GM19023 (cell line): ENCODE results near the gene COL6A2.

ENCODE experiments used
- ATAC-seq: cut with Tn5 transposase; IDR thresholded peaks from one replicate; pipeline ENCODE4 v1.9.1; 2021; ENCODE audit warnings: mild to moderate bottlenecking, moderate library complexity; ENCODE audit not compliant: unreplicated experiment

The COL6A2 gene

DNA sequence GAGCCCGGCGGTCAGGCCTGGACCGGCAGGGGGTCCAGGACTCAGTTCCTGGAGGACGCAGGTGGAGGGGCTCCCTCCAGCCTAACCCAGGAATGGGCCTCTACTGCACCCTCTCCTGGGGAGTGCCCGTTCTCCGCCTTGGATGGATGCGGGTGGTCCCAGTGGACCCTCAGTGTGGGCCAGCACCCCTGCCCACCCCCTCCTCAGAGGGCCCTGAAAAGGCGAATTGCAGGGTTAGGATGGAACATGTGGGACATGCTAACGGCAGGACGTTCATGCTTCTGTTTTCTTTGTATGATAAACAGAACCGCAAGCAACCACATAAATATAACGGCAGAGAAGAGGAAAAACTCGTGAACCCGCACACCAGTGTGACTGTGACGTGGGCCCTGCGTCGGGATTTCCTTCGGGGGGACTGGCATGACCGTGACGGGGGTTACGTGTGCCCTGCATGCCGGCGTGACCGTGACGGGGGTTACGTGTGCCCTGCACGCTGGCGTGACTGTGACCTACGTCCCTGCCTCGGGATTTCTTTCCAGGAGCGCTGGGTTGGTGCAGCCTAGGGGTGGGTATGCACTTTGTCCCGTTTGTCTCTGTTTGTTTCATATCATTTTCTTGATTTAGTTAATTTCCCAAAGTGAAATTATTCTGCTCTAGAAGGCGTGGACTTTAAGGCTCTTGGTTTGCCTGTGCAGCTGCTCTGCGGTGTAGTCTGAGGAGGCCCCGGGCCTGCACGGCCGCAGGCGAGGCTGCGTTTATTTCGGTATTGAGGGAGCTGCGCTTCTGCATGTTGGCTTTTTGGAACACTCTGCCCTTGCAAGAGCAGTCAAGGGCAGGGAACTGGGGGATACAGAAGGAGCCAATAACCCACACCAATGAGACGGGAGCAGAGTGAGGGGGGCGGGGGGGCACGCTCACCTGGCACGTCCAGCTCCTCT is 54.3 kb downstream of the COL6A2 start:
- no peak for ATAC-seq

DNA sequence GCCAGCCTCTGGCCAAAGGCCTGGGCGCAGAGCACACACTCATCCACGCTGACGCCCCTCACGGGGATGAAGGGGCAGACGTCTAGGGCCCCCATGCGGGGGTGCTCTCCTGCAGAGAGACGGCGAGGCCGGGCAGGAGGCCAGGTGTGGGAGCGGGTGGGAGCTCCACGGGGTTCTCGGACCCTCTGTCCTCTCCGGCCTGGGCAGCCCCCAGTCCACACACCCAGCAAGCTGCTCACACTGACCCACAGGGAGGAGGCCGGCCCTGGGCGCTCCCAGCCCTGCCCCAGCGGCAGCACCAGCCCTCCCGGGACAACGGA is 55.0 kb downstream of the COL6A2 start:
- no peak for ATAC-seq

DNA sequence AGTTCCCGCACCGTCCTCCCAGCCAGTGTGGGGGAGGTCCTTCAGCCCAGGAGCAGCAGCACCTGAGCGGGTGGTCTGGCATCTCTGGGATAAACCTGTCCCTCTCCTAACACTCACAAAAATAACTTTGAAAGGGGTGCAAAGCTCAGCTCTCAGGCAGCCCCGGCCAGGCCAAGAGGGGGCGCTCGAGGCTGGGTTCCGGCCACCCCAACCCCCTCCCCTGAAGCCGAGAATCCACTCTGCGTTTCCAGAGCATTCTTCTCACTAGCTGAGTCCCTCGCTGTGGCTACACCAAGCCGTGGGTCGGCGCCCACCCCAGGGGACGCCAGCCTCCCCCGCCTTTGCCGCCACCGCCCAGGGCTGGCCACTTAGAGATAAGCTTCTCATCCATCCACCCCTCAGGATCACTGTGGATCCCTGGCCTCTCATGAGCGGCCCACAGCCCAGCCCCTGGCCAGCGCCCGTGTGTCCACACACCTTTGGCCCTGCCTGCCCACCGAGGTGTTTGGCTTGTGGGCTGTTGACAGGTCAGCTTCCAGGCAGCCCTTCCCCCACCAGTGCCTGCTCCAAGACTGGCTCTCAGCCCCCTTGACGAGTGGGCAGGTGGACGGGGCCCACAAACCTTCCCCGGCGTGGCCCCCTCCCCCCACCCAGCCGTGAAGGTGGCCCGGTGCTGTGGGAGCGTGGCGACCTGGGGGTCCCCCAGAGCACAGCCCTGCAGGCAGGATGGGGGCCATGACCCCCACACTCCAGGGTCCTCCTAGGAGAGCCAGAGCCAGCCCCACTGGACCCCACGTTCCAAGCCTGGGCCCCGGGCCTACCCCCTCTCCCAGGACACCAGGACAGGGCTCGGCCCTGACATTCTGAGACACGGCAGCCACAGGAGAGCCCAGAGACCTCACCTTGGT is 55.6 kb downstream of the COL6A2 start:
- no peak for ATAC-seq

DNA sequence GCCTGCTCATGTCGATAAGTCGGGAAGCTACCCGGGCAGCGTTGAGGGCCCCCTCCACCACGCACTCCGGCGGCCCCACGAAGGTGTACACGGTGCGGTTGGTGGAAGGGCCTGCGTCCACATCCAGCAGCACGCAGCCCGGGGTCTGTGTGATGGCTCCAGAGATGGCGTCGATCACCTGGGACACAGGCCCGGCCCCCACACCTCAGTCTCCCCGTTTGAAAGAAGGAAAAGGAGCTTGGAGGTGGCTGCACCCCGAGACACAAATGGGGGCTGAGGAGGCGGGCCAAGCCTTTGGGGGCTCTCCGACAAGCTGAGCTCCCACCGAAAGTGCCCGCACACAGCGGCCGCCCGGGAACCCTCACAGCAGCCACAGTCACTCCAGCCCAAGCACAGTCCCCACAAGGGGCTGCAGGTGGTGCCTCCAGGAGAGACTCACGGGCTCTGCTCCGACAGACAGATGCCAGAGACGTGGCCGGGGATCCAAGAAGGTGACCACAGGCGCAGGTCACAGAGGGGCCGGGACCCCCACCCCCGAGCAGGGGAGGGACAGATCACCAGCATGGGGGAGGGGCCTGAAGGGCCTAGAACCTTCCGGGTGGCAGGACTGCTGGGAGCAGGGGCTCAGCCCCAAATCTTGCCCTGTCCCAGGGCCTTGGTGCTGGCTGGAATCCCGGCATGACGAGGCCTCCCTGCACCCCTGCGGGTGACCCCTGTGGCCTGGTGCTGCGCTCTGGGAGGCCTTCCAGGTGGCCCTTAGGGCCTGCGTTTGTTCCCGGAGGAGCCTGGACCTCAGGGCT is 56.4 kb downstream of the COL6A2 start:
- no peak for ATAC-seq

DNA sequence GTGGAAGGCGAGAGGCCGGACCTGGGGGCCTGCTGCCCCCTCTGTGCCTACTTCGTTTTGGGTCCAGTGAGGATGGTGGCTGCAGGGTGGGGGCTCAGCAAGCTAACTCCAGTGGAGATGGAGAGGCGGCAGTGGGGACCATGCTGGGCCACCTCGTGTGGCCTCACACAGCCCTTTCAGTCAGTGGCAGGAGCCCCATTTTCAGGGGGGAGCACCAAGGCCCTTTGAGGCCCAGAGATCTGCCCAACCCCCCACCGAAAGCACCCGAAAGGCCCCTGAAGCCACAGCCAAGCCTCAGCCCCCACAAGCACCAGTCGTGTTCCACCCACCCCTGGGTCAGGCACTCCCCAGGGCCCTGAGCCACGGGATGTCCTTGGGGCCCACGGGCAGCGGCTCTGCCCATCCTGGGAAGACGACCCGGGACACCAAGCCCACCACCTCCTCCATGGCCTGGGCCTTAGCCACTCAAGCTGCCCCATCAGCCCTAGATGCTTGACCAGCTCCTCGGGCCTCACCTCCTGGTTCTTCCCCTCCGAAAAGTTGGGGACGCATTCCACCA is 57.1 kb downstream of the COL6A2 start:
- ATAC-seq = no peak

DNA sequence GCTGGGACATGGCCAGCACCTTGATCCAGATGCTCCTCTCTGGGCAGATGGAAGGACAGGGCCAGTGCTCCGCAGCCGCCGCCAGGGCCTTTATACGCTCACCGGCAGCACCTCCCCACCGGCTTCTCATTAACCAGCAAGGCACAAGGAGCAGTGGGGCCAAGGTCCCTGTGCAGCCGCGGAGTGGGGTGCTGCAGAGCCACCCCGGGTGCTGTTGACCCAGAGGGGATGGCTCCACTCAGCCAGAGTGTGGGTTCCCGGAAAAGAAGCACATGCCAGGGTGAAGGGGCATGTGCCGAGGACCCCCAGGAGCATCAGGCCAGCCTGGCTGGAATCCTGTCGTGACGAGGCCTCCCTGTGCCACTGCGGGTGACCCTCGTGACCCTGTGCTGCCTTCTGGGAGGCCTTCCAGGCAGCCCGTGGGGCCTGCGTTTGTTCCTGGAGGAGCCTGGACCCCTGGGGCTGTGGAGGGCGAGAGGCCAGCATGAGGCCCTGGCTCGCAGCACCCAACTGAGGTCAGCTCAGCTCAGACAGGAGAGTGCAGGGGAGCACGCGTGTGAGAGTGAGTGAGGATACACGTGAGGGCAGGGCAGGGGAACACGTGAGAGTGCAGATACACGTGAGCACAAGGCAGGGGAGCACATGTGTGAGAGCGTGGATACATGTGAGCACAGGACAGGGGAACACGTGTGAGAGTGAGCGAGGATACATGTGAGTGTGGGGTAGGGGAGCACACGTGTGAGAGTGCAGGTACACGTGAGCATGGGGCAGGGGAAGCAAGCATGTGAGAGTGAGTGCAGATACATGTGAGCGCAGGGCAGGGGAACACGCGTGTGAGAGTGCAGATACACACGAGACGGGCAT is 57.8 kb downstream of the COL6A2 start, which contains the start of gene FTCD:
TSS of gene FTCD (minus strand) at position 66 of the 864 bp plus-strand sequence. CDS start at position 10, 56 bp downstream.
- ATAC-seq = no peak

DNA sequence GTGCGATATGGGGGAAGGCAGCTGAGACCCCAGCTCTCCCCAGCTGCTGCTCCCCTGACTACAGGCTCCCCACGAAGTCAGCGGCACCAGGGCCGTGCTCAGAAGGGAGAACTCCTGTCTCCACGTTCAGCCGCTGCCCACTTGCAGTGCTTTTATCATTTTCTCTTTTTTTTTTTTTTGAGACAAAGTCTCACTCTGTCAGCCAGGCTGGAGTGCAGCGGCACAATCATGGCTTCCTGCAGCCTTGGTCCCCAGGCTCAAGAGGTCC is 58.4 kb downstream of the COL6A2 start:
- no peak for ATAC-seq

DNA sequence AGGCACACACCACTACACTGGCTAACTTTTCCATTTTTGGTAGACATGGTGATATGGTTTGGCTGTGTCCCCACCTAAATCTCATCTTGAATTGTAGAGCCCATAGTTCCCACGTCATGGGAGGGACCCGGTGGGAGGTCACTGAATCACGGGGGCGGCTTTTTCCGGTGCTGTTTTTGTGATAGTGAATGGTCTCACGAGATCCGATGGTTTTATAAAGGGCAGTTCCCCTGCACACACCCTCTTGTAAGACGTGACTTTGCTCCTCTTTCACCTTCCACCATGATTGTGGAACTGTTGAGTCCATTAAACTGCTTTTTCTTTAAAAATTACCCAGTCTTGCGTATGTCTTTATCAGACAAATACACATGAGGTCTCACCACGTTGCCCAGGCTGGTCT is 58.8 kb downstream of the COL6A2 start:
- no peak for ATAC-seq

DNA sequence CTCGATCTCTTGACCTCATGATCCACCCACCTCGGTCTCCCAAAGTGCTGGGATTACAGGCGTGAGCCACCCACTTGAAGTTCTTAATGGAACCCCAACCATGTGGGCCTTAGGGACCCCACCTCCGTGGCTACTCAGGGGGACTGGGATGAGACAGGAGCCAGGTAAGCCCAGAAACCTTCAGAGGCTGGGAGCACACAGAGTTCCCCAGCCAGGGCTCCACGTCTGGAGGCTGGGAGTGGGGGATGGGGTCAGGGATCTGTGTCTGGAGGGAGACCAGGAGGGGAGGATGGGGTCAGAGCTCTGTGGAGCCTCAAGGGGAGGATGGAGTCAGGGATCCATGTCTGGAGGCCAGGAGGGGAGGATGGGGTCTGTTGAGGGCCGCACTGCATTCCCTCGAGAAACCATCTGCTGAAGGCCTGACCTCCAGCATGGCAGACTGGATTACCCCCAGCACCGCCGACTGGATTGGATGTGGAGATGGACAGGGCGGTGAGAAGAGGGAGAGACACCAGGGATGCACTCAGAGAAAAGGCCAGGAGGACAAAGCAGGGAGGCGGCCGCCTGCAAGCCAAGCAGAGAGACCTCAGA is 59.6 kb downstream of the COL6A2 start:
- no peak for ATAC-seq

DNA sequence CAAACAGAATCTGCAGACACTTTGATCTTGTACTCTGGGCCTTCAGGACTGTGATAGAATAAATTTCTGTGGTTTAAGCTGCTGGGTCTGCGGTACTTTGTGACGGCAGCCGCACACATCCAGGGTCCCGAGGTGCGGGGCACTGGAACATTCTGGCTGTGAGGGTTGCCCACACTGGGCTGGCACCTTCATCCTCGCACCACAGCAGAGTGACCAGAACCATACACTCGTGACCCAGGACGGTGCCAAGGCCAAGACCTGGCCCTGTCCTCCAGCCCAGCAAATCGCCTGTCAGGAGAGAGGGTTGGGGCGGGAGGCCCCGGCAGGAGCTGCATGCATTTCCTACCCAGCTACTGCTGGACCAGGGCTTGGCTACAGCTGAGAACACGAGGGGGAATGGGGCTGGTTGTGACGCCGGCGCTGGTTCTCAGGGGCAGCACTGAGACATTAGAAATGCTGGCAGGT is 60.1 kb downstream of the COL6A2 start:
- no peak for ATAC-seq

DNA sequence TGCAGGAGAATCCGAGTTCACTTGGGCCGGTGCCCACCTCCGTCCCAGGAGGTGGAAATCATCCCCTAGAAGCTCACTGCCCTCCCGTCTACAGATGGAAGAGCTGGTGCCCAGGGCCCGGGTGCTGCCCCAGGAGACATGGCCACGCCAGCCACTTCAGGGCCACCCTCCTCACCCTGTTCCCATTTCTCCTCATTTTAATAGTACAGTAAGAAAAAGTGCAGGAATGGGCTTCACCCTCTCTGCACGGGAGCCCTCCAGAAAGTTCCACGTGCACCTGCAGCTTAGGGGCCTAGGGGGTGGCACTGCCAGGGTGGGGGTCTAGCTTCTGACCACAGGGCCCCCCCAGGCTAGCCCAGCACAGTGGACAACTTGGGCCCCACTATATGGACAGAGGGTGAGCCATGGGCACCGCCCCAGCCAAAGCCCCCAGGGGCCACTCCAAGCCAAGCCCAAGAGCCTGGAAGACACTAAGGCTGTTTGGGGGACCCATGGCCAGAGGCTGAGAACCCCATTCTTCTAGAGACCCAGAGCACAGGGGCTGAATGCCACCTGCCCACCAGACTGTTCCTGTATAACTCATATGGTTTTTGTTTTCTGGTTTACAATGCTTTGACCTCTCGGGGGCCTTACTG is 60.9 kb downstream of the COL6A2 start:
- no peak for ATAC-seq

DNA sequence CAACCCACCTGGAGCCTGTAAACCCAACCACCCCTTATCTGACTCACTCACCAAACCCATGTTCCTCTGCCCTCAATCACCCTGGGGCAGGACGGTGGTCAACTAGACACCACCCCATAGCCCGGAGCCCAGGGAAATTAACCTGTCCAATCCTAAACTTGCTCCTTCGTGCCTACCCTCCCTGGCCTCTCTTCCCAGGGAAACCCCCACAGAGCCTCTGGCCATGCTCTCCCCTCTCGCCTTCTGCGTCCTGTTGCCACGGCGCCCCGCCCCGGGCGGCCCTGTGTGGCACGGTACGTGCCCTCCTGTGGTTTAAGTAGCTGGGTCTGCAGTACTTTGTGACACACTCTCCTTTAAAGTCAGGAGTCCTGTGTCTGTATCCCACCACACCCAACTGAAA is 61.5 kb downstream of the COL6A2 start:
- ATAC-seq = no peak

DNA sequence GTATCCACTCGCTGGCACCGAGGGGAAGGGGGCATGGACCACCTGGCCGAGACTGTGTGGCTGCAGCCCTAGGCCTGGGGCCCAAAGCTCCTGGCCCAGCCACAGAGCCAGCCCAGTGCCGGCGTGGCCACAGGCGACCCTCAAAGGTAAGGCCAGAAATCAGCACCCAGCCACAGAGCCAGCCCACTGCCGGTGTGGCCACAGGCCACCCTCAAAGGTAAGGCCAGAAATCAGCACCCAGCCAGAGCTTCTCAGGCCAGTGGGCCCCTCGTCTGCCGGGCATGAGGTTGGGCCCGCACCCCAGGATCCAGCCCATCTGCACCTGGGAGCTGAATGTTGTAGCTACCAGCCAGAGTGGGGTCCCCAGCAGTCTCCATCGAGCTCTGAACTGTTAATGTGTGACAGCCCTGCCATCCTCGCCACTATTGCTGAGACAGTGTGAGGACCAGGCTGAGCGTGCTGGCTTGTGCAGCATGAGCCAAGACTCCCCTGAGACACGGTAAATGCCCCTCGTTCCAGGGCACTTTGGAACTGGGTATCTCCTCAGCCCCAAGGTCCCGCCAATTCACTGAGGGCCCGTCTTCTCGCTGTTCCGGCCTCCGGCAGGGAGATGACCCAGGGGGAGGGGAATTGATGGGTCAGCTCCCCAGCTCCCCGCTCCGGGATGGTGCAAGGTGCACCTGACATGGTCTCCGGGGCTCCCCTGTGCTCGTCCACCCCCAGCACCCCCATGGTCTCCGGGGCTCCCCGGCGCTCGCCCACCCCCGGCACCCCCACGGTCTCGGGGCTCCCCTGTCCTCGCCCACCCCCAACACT is 62.1 kb downstream of the COL6A2 start:
- ATAC-seq = no peak

DNA sequence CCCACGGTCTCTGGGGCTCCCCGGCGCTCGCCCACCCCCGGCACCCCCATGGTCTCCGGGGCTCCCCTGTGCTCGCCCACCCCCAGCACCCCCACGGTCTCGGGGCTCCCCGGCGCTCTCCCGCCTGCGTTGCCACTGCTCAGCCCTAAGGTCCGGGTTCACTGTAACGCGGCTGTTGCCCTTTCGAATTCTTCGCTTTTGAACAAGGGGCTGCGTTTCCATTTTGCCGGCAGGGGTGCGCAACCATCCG is 62.7 kb downstream of the COL6A2 start:
- ATAC-seq = no peak

DNA sequence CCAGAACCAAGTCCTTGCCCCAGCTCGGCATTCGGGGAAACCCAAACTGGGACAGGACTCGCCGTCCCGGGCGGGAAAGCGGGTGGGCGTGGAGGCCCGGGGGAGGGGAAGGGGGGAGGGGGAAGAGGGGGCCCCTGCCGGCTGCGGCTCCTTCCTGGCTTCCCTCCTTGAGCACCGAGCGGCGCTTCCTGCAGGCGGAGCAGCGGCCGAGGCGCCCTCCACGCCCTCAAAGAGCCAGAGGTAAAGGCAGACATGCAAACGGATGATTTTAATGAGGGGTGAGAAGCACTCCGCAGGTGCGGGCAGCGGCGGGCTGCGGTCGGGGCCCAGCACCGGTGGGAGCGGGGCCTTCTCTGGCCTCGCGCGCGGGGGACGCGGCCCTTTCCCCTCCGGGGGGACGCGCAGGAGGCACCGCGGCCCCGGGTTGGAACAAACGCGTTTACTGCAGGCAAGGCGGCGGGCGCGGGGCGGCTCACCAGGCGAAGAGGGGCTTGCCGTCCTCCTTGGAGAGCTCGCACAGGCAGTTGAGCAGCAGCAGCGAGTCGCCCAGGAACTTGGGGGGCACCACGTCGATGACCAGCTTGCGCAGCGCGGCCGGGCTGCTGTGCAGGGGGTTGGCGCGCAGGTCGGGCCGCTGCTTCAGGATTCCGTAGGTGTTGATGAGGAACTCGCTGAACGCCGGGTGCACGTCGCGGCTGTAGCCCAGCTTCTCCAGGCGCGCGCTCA is 63.2 kb downstream of the COL6A2 start:
- no peak for ATAC-seq

DNA sequence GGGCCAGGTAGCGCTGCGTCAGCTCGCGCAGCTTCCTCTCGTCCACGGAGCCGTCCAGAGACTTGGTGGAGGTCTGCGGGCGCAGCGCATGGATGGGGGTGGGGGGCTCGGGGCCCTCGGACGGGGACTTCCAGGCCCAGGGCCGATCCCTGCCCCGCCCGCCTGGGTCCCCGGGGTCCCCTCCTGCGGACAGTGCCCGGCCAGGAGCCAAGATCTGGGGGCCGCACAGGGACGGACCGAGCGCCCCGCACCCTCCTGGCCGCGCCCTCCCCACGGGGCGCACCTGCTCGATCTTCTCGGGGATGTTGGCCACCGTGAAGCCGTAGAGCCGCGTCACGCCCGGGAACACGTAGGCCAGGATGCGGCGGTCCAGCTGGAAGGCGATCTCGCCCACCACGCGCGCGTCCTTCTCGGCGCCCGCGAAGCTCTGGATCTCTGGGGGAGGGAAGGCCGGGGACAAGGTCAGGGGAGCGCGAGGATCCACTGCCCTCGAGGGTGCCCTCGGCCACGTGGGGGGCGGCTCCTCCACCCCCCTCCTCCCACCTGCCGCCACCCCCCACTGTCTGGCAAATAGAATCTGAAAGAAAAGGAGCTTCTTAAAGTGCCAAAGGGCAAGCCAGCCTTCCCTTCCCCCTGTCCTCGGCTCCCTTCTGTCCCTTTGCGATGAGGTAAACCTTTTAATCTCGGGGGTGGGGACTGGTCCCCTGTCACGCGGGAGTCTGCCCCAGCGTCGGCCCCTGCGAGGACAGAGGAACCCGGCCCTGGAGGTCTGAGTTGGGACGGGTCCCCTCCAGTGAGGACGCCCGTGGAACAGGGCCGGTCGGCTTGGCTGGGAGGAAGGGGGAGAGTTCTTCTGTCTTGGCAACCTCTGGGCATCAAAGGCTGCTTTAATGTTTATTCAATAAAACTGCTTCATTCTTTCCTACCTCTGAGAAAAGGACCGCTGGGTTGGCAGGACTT is 64.0 kb downstream of the COL6A2 start:
- no peak for ATAC-seq

DNA sequence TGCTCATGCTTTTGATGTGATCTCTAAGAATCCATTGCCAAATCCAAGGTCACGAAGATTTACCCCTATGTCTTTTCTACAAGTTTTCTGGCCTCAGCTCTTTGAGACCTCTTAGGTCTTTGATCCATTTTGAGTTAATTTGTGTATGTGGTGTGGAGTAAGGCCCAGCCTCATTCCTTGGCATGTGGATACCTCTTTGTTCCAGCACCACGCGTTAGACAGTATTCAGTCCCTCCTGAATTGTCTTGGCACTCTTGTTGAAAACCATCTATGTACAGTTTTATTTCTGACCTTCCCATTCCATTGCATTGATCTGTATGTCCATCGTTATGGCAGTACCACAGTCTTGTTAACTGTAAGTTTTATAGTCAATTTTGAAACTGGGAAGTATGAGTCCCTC is 65.5 kb downstream of the COL6A2 start:
- no peak for ATAC-seq
